ENCODE results near the gene ZNF805. TPM values are rescaled to one million over a fixed set of nuclear protein-coding genes. Genes with fewer than 3 reads are reported as not detected.

Gene ZNF805
- 1.5 to 2.6 TPM (median 2.1 TPM) in 5 replicates for total RNA-seq (2022; extraction: Qiagen RNA extraction; ENCODE audit: low read depth)

GRCh38 chr19:57240311-57241090, at the start of gene ZNF805:
Gene ZNF805, plus strand, starts transcription at chr19:57240632. Its CDS starts 260 bp downstream, at chr19:57240892.

GRCh38 chr19:57191141-57192076, 49.0 kb upstream of the ZNF805 start, which contains the start of gene ZNF264:
Gene ZNF264, plus strand, starts transcription at chr19:57191500. Its CDS starts 414 bp downstream, at chr19:57191914.

GRCh38 chr19:57280165-57280961, 39.9 kb downstream of the ZNF805 start, which contains the start of gene ZNF460:
Gene ZNF460, plus strand, starts transcription at chr19:57280485. Its CDS starts 322 bp downstream, at chr19:57280807.

Other genes starting within 250 kb of the ZNF805 start
- gene USP29, start 120.6 kb upstream of the ZNF805 start, total RNA-seq (2022; extraction: Qiagen RNA extraction; ENCODE audit: low read depth) = 0.02 TPM in 1 of 5 replicates, not detected in the others
- gene ZIM3, start 95.4 kb upstream of the ZNF805 start, total RNA-seq (2022; extraction: Qiagen RNA extraction; ENCODE audit: low read depth) = not detected in 5 replicates
- not detected in 5 replicates for gene DUXA, start 73.1 kb upstream of the ZNF805 start, total RNA-seq (2022; extraction: Qiagen RNA extraction; ENCODE audit: low read depth)
- 6.7 to 9.4 TPM (median 8.1 TPM) in 5 replicates for gene ZNF264, start 49.1 kb upstream of the ZNF805 start, total RNA-seq (2022; extraction: Qiagen RNA extraction; ENCODE audit: low read depth)
- gene AURKC, start 9.6 kb upstream of the ZNF805 start, total RNA-seq (2022; extraction: Qiagen RNA extraction; ENCODE audit: low read depth) = 0.15 to 0.40 TPM (median 0.26 TPM) in 5 replicates
- gene ZNF460, start 39.9 kb downstream of the ZNF805 start, total RNA-seq (2022; extraction: Qiagen RNA extraction; ENCODE audit: low read depth) = 0.82 to 1.4 TPM (median 1.1 TPM) in 5 replicates
- gene ZNF543, start 79.8 kb downstream of the ZNF805 start, total RNA-seq (2022; extraction: Qiagen RNA extraction; ENCODE audit: low read depth) = 1.5 to 2.2 TPM (median 1.6 TPM) in 5 replicates
- gene ZNF304, start 110.6 kb downstream of the ZNF805 start, total RNA-seq (2022; extraction: Qiagen RNA extraction; ENCODE audit: low read depth) = 1.9 to 2.4 TPM (median 2.1 TPM) in 5 replicates
- gene TRAPPC2B, start 122.9 kb downstream of the ZNF805 start, total RNA-seq (2022; extraction: Qiagen RNA extraction; ENCODE audit: low read depth) = 14.3 to 16.1 TPM (median 15.7 TPM) in 5 replicates
- gene ZNF547, start 122.9 kb downstream of the ZNF805 start, total RNA-seq (2022; extraction: Qiagen RNA extraction; ENCODE audit: low read depth) = 1.1 to 1.9 TPM (median 1.5 TPM) in 5 replicates
- 4.0 to 4.7 TPM (median 4.4 TPM) in 5 replicates for gene ZNF548, start 149.2 kb downstream of the ZNF805 start, total RNA-seq (2022; extraction: Qiagen RNA extraction; ENCODE audit: low read depth)
- gene ZNF17, start 170.5 kb downstream of the ZNF805 start, total RNA-seq (2022; extraction: Qiagen RNA extraction; ENCODE audit: low read depth) = 4.2 to 6.8 TPM (median 4.7 TPM) in 5 replicates
- 15.2 to 17.6 TPM (median 16.7 TPM) in 5 replicates for gene ZNF749, start 194.7 kb downstream of the ZNF805 start, total RNA-seq (2022; extraction: Qiagen RNA extraction; ENCODE audit: low read depth)
- gene VN1R1, start 216.5 kb downstream of the ZNF805 start, total RNA-seq (2022; extraction: Qiagen RNA extraction; ENCODE audit: low read depth) = 0.03 to 0.06 TPM (median 0.05 TPM) in 3 of 5 replicates, not detected in the others
- gene ZNF772, start 236.9 kb downstream of the ZNF805 start, total RNA-seq (2022; extraction: Qiagen RNA extraction; ENCODE audit: low read depth) = 1.3 to 1.8 TPM (median 1.5 TPM) in 5 replicates
- 6.3 to 7.1 TPM (median 6.7 TPM) in 5 replicates for gene ZNF419, start 247.1 kb downstream of the ZNF805 start, total RNA-seq (2022; extraction: Qiagen RNA extraction; ENCODE audit: low read depth)